Measurements from ENCODE around the gene CCR7.

Gene CCR7

GRCh38 chr17:40564883-40565768, at the start of gene CCR7:
CCR7 (minus strand) TSS chr17:40565472; CDS start chr17:40565409, 63 bp downstream.
- Histone ChIP-seq H3K4me3 (ENCODE audit: low read length in 2 of 2) (no peak within 1 kb of the TSS), H3K4me1 (ENCODE audit: control insufficient read depth, insufficient read depth, low read length) (peaks cover 5% of the 10 kb centered on the region), H3K27ac (ENCODE audit: low read length) (no peak within 1 kb of the TSS), H3K9me3 (ENCODE audit: control insufficient read depth in 2 of 2, low read length in 2 of 2) (no peaks in the 10 kb centered on the region), H3K9ac (ENCODE audit: low read length in 2 of 2) (no peak within 1 kb of the TSS), H3K27me3 (ENCODE audit: control insufficient read depth in 1 of 2, insufficient read depth in 2 of 2, low read length in 2 of 2) (no peaks in the 10 kb centered on the region), H3K36me3 (ENCODE audit: control insufficient read depth in 2 of 2, insufficient read depth in 2 of 2, low read length in 2 of 2) (no peaks in the 10 kb centered on the region)

GRCh38 chr17:40614431-40615067, 49.3 kb upstream of the CCR7 start:
- no peak overlapping the region for H3K9ac ChIP-seq (ENCODE audit: low read length in 2 of 2)
- peaks cover 4% of the 10 kb centered on the region for H3K4me1 ChIP-seq (ENCODE audit: control insufficient read depth, insufficient read depth, low read length)
- no peaks in the 10 kb centered on the region for H3K36me3 ChIP-seq (ENCODE audit: control insufficient read depth in 2 of 2, insufficient read depth in 2 of 2, low read length in 2 of 2)
- no peak overlapping the region for H3K27ac ChIP-seq (ENCODE audit: low read length)
- no peak overlapping the region for H3K4me3 ChIP-seq (ENCODE audit: low read length in 2 of 2)
- peaks cover 13 to 25% of the 10 kb centered on the region in 2 donors for H3K27me3 ChIP-seq (ENCODE audit: control insufficient read depth in 1 of 2, insufficient read depth in 2 of 2, low read length in 2 of 2)
- H3K9me3 ChIP-seq (ENCODE audit: control insufficient read depth in 2 of 2, low read length in 2 of 2): no peaks in the 10 kb centered on the region

- Histone ChIP-seq H3K4me3 (ENCODE audit: low read length in 2 of 2) (no peak overlapping the region), H3K4me1 (ENCODE audit: control insufficient read depth, insufficient read depth, low read length) (peaks cover 4% of the 10 kb centered on the region), H3K27me3 (ENCODE audit: control insufficient read depth in 1 of 2, insufficient read depth in 2 of 2, low read length in 2 of 2) (peaks cover 10 to 21% of the 10 kb centered on the region in 2 donors), H3K9me3 (ENCODE audit: control insufficient read depth in 2 of 2, low read length in 2 of 2) (no peaks in the 10 kb centered on the region), H3K36me3 (ENCODE audit: control insufficient read depth in 2 of 2, insufficient read depth in 2 of 2, low read length in 2 of 2) (no peaks in the 10 kb centered on the region), H3K9ac (ENCODE audit: low read length in 2 of 2) (no peak overlapping the region), H3K27ac (ENCODE audit: low read length) (no peak overlapping the region)
Measured at GRCh38 chr17:40613467-40614154, 48.3 kb upstream of the CCR7 start.

- no peaks in the 10 kb centered on the region for H3K9me3 ChIP-seq (ENCODE audit: control insufficient read depth in 2 of 2, low read length in 2 of 2)
- no peaks in the 10 kb centered on the region for H3K36me3 ChIP-seq (ENCODE audit: control insufficient read depth in 2 of 2, insufficient read depth in 2 of 2, low read length in 2 of 2)
- H3K27me3 ChIP-seq (ENCODE audit: control insufficient read depth in 1 of 2, insufficient read depth in 2 of 2, low read length in 2 of 2): peaks cover 6 to 19% of the 10 kb centered on the region in 2 donors
- no peak overlapping the region for H3K4me3 ChIP-seq (ENCODE audit: low read length in 2 of 2)
- no peak overlapping the region for H3K27ac ChIP-seq (ENCODE audit: low read length)
- H3K9ac ChIP-seq (ENCODE audit: low read length in 2 of 2): no peak overlapping the region
- peaks cover 4% of the 10 kb centered on the region for H3K4me1 ChIP-seq (ENCODE audit: control insufficient read depth, insufficient read depth, low read length)
Measured at GRCh38 chr17:40612599-40613244, 47.5 kb upstream of the CCR7 start.

- Histone ChIP-seq H3K36me3 (ENCODE audit: control insufficient read depth in 2 of 2, insufficient read depth in 2 of 2, low read length in 2 of 2) (no peaks in the 10 kb centered on the region), H3K27ac (ENCODE audit: low read length) (no peak overlapping the region), H3K9me3 (ENCODE audit: control insufficient read depth in 2 of 2, low read length in 2 of 2) (no peaks in the 10 kb centered on the region), H3K9ac (ENCODE audit: low read length in 2 of 2) (no peak overlapping the region), H3K4me1 (ENCODE audit: control insufficient read depth, insufficient read depth, low read length) (peaks cover 4% of the 10 kb centered on the region), H3K4me3 (ENCODE audit: low read length in 2 of 2) (no peak overlapping the region), H3K27me3 (ENCODE audit: control insufficient read depth in 1 of 2, insufficient read depth in 2 of 2, low read length in 2 of 2) (peaks cover 6 to 14% of the 10 kb centered on the region in 2 donors)
Measured at GRCh38 chr17:40611840-40612474, 46.7 kb upstream of the CCR7 start.

- Histone ChIP-seq H3K4me1 (ENCODE audit: control insufficient read depth, insufficient read depth, low read length) (peaks cover 2% of the 10 kb centered on the region), H3K9ac (ENCODE audit: low read length in 2 of 2) (no peak overlapping the region), H3K4me3 (ENCODE audit: low read length in 2 of 2) (no peak overlapping the region), H3K9me3 (ENCODE audit: control insufficient read depth in 2 of 2, low read length in 2 of 2) (no peaks in the 10 kb centered on the region), H3K27me3 (ENCODE audit: control insufficient read depth in 1 of 2, insufficient read depth in 2 of 2, low read length in 2 of 2) (no peaks in the 10 kb centered on the region), H3K27ac (ENCODE audit: low read length) (no peak overlapping the region), H3K36me3 (ENCODE audit: control insufficient read depth in 2 of 2, insufficient read depth in 2 of 2, low read length in 2 of 2) (no peaks in the 10 kb centered on the region)
Measured at GRCh38 chr17:40610359-40610758, 45.1 kb upstream of the CCR7 start.

GRCh38 chr17:40608061-40608581, 42.8 kb upstream of the CCR7 start:
- H3K4me1 ChIP-seq (ENCODE audit: control insufficient read depth, insufficient read depth, low read length): peaks cover 1% of the 10 kb centered on the region
- H3K36me3 ChIP-seq (ENCODE audit: control insufficient read depth in 2 of 2, insufficient read depth in 2 of 2, low read length in 2 of 2): no peaks in the 10 kb centered on the region
- no peaks in the 10 kb centered on the region for H3K9me3 ChIP-seq (ENCODE audit: control insufficient read depth in 2 of 2, low read length in 2 of 2)
- no peak overlapping the region for H3K9ac ChIP-seq (ENCODE audit: low read length in 2 of 2)
- no peaks in the 10 kb centered on the region for H3K27me3 ChIP-seq (ENCODE audit: control insufficient read depth in 1 of 2, insufficient read depth in 2 of 2, low read length in 2 of 2)
- no peak overlapping the region for H3K4me3 ChIP-seq (ENCODE audit: low read length in 2 of 2)
- no peak overlapping the region for H3K27ac ChIP-seq (ENCODE audit: low read length)

- no peaks in the 10 kb centered on the region for H3K27me3 ChIP-seq (ENCODE audit: control insufficient read depth in 1 of 2, insufficient read depth in 2 of 2, low read length in 2 of 2)
- no peaks in the 10 kb centered on the region for H3K36me3 ChIP-seq (ENCODE audit: control insufficient read depth in 2 of 2, insufficient read depth in 2 of 2, low read length in 2 of 2)
- H3K27ac ChIP-seq (ENCODE audit: low read length): no peak overlapping the region
- no peak overlapping the region for H3K4me3 ChIP-seq (ENCODE audit: low read length in 2 of 2)
- H3K9ac ChIP-seq (ENCODE audit: low read length in 2 of 2): no peak overlapping the region
- H3K9me3 ChIP-seq (ENCODE audit: control insufficient read depth in 2 of 2, low read length in 2 of 2): no peaks in the 10 kb centered on the region
- H3K4me1 ChIP-seq (ENCODE audit: control insufficient read depth, insufficient read depth, low read length): peaks cover 5% of the 10 kb centered on the region
Measured at GRCh38 chr17:40607641-40608040, 42.4 kb upstream of the CCR7 start.

GRCh38 chr17:40606548-40607353, 41.5 kb upstream of the CCR7 start:
- Histone ChIP-seq H3K36me3 (ENCODE audit: control insufficient read depth in 2 of 2, insufficient read depth in 2 of 2, low read length in 2 of 2) (no peaks in the 10 kb centered on the region), H3K9me3 (ENCODE audit: control insufficient read depth in 2 of 2, low read length in 2 of 2) (no peaks in the 10 kb centered on the region), H3K4me1 (ENCODE audit: control insufficient read depth, insufficient read depth, low read length) (peaks cover 10% of the 10 kb centered on the region), H3K27me3 (ENCODE audit: control insufficient read depth in 1 of 2, insufficient read depth in 2 of 2, low read length in 2 of 2) (no peaks in the 10 kb centered on the region), H3K4me3 (ENCODE audit: low read length in 2 of 2) (no peak overlapping the region), H3K9ac (ENCODE audit: low read length in 2 of 2) (no peak overlapping the region), H3K27ac (ENCODE audit: low read length) (no peak overlapping the region)
